Choroid plexus epithelial cell (primary cell): ENCODE measurements around the gene TUT4.

ENCODE experiments used
- DNase-seq: peaks from one replicate; pipeline ENCODE4 v3.0.0-alpha.2; 2010; ENCODE audit warnings: low read depth
- H3K4me3 ChIP-seq: 2 replicates; pipeline ENCODE4 v1.5.1; 2011; ENCODE audit warnings: low read depth, mild to moderate bottlenecking, control low read depth, low read length, moderate library complexity
- TF ChIP-seq, protein P1 (sequence below): conservative IDR thresholded peaks from 2 replicates; pipeline ENCODE4 v1.5.1; 2011; ENCODE audit warnings: low read depth, mild to moderate bottlenecking, control low read depth, inconsistent platforms, low read length, moderate library complexity

The TUT4 gene

DNA sequence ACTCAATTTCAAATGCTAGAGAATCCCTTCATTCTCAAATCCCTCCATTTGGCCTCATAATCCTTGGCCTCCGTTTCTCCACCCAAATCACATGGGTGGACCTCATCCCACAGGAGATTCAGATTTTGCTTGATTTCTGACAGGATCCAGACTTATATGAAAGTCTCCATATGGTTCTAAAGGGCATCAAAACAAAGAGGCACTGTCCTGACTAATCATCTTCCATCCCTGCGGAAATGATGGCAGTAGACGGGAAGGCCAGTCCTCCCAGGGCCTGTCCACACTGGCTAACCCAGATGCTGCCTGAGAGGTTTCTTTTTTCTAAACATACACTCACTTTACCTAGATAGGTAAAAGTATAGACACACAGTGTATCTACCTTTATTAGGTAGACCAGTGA is 167.5 kb downstream of the TUT4 start:
- no peak overlapping the region for H3K4me3 ChIP-seq
- TF ChIP-seq, protein P1, sequence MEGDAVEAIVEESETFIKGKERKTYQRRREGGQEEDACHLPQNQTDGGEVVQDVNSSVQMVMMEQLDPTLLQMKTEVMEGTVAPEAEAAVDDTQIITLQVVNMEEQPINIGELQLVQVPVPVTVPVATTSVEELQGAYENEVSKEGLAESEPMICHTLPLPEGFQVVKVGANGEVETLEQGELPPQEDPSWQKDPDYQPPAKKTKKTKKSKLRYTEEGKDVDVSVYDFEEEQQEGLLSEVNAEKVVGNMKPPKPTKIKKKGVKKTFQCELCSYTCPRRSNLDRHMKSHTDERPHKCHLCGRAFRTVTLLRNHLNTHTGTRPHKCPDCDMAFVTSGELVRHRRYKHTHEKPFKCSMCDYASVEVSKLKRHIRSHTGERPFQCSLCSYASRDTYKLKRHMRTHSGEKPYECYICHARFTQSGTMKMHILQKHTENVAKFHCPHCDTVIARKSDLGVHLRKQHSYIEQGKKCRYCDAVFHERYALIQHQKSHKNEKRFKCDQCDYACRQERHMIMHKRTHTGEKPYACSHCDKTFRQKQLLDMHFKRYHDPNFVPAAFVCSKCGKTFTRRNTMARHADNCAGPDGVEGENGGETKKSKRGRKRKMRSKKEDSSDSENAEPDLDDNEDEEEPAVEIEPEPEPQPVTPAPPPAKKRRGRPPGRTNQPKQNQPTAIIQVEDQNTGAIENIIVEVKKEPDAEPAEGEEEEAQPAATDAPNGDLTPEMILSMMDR, result no peak
- DNase-seq, result no peak
